HFFc6 (cell line): ENCODE data around the gene CLTB. TPM values are rescaled to one million over a fixed set of nuclear protein-coding genes. Genes with fewer than 3 reads are reported as not detected.

Source experiments
- DNase-seq: peaks from one replicate; pipeline ENCODE4 v3.0.0-alpha.2; 2018
- H3K27ac Mint-ChIP-seq: 2 replicates; pipeline ENCODE4 v1.8.0; 2020; ENCODE audit warnings: mild to moderate bottlenecking, mixed read lengths
- H3K27me3 Mint-ChIP-seq: 2 replicates; pipeline ENCODE4 v1.8.0; 2021; ENCODE audit warnings: mild to moderate bottlenecking, moderate library complexity, mixed read lengths; ENCODE audit not compliant: insufficient read depth
- H3K36me3 Mint-ChIP-seq: 2 replicates; pipeline ENCODE4 v1.8.0; 2021; ENCODE audit warnings: low read depth, mixed read lengths
- H3K4me1 Mint-ChIP-seq: 2 replicates; pipeline ENCODE4 v1.8.0; 2020; ENCODE audit warnings: low read depth, mixed read lengths
- H3K4me3 Mint-ChIP-seq: 2 replicates; pipeline ENCODE4 v1.8.0; 2020; ENCODE audit warnings: mild to moderate bottlenecking, moderate library complexity, mixed read lengths
- H3K9me3 Mint-ChIP-seq: 2 replicates; pipeline ENCODE4 v1.8.0; 2020; ENCODE audit warnings: mild to moderate bottlenecking, mixed read lengths
- CTCF ChIP-seq: fragments of 200-600 bp; sonication (generic); IDR thresholded peaks from 2 replicates; pipeline ENCODE4 v1.5.0; 2021; ENCODE audit warnings: antibody characterized with exemption, mild to moderate bottlenecking
- long read RNA-seq: library from polyadenylated mRNA; unstranded; transcript quantifications from one replicate; pipeline ENCODE4 v2.0.0, GENCODE V29; 2019
- total RNA-seq, 6 experiments: library from RNA; stranded (reverse); fragmentation: NEBNext Ultra II Directional; extraction: Animal tissue kit (Norgen Biotek cat#: 25700); gene quantifications; 2 replicates in 1 of 6; 3 replicates in 5 of 6; pipeline ENCODE4 v1.2.3, GENCODE V29; 2021

The CLTB gene
- 100 to 1,000 TPM; 178 to 226 (median 202) TPM for total RNA-seq
- long read RNA-seq, transcript CLTB-202 (5 exons, 1,161 nt), result major isoform, 112 of 142 reads
- long read RNA-seq, partial matches to known transcripts, result 27 of 142 reads
- long read RNA-seq, other reads (novel, unspliced or antisense), result 2 of 142 reads

DNA sequence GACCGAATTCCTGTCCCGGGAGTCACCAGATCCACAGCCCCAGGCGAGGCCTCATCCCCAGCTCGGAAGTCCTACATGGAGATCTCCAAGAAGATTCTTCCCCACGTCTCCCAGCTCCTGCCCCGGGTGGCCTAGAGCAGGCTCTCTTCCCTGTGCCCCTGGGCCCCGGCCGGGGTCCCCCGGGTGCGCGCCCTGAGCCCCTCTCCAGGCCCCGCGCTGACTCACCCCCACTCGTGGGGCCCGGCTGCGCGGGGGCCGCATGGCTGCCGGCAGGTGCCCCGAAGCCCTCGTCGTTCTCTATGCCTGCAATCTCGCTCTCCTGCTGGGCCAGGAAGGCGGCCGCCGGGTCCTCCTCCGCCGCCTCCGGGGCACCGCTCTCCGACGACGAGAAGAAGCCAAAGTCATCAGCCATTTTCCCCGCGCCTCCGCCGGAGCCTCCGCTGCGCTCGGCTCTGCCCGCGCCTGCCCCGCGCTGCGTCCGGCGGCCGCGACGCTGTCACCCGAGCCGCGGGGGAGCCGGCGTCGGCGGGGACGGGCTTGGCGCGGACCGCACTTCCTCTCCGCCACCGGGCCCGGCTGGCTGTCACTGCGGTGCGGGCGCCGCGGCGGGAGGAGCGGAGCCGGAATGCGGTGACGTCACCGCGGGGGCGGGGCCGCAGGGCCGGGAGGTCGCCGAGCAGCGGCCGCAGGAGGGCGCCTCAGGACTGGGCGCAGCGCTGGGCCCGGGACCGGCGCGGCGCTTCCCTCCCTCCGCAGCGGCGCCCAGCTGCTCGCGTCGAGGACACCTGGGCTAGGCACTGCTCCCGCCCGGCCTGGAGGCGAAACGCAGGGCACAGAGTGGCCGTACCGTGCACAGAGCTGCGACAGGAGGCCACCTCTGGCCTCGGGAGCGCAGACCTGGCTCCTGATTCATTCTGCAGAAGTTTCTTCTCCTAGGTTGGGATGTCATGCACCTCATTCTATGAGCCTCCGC lies at the start of gene CLTB:
TSS of gene CLTB (minus strand) at position 588 of the 973 bp plus-strand sequence. CDS start at position 412, 176 bp downstream.
- TF ChIP-seq CTCF, result peak; percentile 85
- H3K9me3 Mint-ChIP-seq, result 0 out of 2 replicates have a peak, but pooled peaks cover 3% of the 10 kb centered on the region
- DNase-seq, result peak; percentile 69
- H3K36me3 Mint-ChIP-seq, result peaks cover 12% of the 10 kb centered on the region
- H3K4me1 Mint-ChIP-seq, result peaks cover 52% of the 10 kb centered on the region
- peak within 1 kb of the TSS; percentile 94 for H3K4me3 Mint-ChIP-seq
- peaks cover 12% of the 10 kb centered on the region for H3K27me3 Mint-ChIP-seq
- H3K27ac Mint-ChIP-seq, result peak within 1 kb of the TSS; percentile 84

GRCh38 chr5:176463113-176463764 lies 46.9 kb upstream of the CLTB start:
- no peak for DNase-seq
- H3K4me1 Mint-ChIP-seq, result peaks cover 47% of the 10 kb centered on the region
- H3K36me3 Mint-ChIP-seq, result peaks cover 13% of the 10 kb centered on the region
- no peak overlapping the region for H3K4me3 Mint-ChIP-seq
- no peak for TF ChIP-seq CTCF
- H3K27ac Mint-ChIP-seq, result no peak overlapping the region
- H3K9me3 Mint-ChIP-seq, result no peaks in the 10 kb centered on the region
- H3K27me3 Mint-ChIP-seq, result 0 out of 2 replicates have a peak, but pooled peaks cover 2% of the 10 kb centered on the region

- H3K27ac Mint-ChIP-seq, result peak overlapping the region; percentile 25; the same call in 1 of the 2 replicates
Measured at GRCh38 chr5:176461349-176461748, 45.0 kb upstream of the CLTB start.

DNA sequence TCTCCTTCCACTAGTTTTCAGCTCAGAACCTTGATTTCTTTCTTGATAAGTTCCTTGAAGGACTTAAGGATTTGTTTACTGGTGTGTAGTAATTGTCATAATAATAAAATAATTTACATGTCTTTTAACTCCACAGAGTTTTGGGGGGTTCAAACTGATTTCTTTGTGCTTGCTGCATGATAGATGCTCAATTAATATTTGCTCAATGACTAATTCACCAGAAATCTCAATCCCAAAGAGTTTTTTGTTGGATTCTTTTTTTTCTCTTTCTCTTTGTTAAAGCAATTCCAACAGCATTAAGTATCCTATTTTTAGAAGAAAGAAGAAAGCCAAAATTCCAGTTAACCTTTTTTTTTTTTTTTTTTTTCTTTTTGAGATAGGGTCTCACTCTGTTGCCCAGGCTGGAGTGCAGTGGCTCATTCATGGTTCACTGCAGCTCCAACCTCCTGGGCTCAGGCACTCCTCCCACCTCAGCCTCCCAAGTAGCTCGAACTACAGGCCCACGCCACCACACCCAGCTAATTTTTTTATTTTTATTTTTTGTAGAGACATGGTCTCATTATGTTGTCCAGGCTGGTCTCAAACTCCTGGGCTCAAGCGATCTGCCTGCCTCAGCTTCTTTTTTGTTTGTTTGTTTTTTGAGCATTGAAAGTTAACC lies 42.7 kb upstream of the CLTB start:
- peaks cover 34% of the 10 kb centered on the region for H3K4me1 Mint-ChIP-seq
- peaks cover 13% of the 10 kb centered on the region for H3K36me3 Mint-ChIP-seq
- H3K27me3 Mint-ChIP-seq, result 0 out of 2 replicates have a peak, but pooled peaks cover 2% of the 10 kb centered on the region
- no peak for DNase-seq
- H3K9me3 Mint-ChIP-seq, result no peaks in the 10 kb centered on the region
- TF ChIP-seq CTCF, result no peak
- H3K4me3 Mint-ChIP-seq, result no peak overlapping the region
- H3K27ac Mint-ChIP-seq, result peak overlapping the region; percentile 70

More at GRCh38 chr5:176461349-176461748, 45.0 kb upstream of the CLTB start:
- Mint-ChIP-seq H3K4me1 (peaks cover 39% of the 10 kb centered on the region), H3K27me3 (0 out of 2 replicates have a peak, but pooled peaks cover 2% of the 10 kb centered on the region), H3K36me3 (peaks cover 13% of the 10 kb centered on the region), H3K9me3 (no peaks in the 10 kb centered on the region), H3K4me3 (no peak overlapping the region)
- no peak for TF ChIP-seq CTCF
- DNase-seq, result no peak
